ENCODE results near the gene LRP1B.

DNA sequence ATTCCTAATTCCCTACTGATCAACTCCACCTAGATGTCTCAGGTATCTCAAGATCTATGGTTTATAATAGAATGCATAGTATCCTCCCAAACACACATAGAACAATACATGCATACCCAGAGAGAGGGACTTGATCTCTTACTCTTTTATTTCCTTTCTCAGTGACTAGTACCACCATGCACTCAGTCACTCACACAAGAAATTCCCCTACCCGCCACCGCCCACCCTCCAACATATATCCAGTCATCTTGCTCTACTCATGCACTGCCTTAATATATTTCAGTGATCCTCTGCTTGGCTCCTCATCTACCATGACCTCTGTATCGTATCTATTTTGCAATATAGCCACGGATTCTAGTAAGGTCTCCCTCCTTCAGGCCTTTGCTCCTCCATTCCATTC, 996.9 kb downstream of the LRP1B start:
- TF ChIP-seq, protein P1, sequence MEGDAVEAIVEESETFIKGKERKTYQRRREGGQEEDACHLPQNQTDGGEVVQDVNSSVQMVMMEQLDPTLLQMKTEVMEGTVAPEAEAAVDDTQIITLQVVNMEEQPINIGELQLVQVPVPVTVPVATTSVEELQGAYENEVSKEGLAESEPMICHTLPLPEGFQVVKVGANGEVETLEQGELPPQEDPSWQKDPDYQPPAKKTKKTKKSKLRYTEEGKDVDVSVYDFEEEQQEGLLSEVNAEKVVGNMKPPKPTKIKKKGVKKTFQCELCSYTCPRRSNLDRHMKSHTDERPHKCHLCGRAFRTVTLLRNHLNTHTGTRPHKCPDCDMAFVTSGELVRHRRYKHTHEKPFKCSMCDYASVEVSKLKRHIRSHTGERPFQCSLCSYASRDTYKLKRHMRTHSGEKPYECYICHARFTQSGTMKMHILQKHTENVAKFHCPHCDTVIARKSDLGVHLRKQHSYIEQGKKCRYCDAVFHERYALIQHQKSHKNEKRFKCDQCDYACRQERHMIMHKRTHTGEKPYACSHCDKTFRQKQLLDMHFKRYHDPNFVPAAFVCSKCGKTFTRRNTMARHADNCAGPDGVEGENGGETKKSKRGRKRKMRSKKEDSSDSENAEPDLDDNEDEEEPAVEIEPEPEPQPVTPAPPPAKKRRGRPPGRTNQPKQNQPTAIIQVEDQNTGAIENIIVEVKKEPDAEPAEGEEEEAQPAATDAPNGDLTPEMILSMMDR (IDR thresholded peaks at IDR 0.05), result no peak
- TF ChIP-seq POLR2A (IDR thresholded peaks at IDR 0.05) (no peak), POLR2AphosphoS5 (IDR thresholded peaks at IDR 0.05) (no peak)

All from breast epithelium (tissue), 3 donors.